Measurements from ENCODE around the gene CCDC188.

Gene CCDC188

GRCh38 chr22:20129747-20130014 lies 21.2 kb downstream of the CCDC188 start:
- Histone ChIP-seq H3K36me3 (ENCODE audit: control insufficient read depth in 4 of 4, insufficient read depth in 4 of 4, low read length in 3 of 4) (peaks cover 6 to 41% (median 27%) of the 10 kb centered on the region in 4 experiments), H3K4me1 (ENCODE audit: control extremely low read depth in 1 of 4, control insufficient read depth in 4 of 4, insufficient read depth in 4 of 4, low read length in 3 of 4) (peaks cover 0 to 30% (median 28%) of the 10 kb centered on the region in 4 experiments), H3K27ac (ENCODE audit: insufficient read depth in 1 of 2, low read depth in 1 of 2, low read length in 2 of 2, poor library complexity in 1 of 2, severe bottlenecking in 2 of 2) (no peak overlapping the region), H3K9me3 (ENCODE audit: control extremely low read depth in 1 of 5, control insufficient read depth in 4 of 5, insufficient read depth in 2 of 5, low read depth in 1 of 5, low read length in 4 of 5) (no peaks in the 10 kb centered on the region), H3K27me3 (replicated peaks in 2 of 5; ENCODE audit: control insufficient read depth in 4 of 5, insufficient read depth in 5 of 5, low read length in 4 of 5) (no peaks in the 10 kb centered on the region), H3K4me3 (ENCODE audit: control insufficient read depth in 1 of 7, extremely low read depth in 1 of 7, insufficient read depth in 4 of 7, low read depth in 2 of 7, low read length in 6 of 7) (no peak overlapping the region)
- WGBS (ENCODE audit: insufficient coverage) = 100% methylated on average over 1 of the region's 3 CpGs
- CTCF ChIA-PET = interaction anchor here (1.2 to 2.4 kb wide), 7 partner anchors 9 to 160 kb away, joined by 4 to 14 read pairs (median 5); partner anchors contain the start of gene RANBP1
- POLR2A ChIA-PET = no interaction called here
- no peak for DNase-seq

- 67% methylated on average over 17 of the region's 18 CpGs for WGBS (ENCODE audit: insufficient coverage)
- H3K9me3 ChIP-seq (ENCODE audit: control extremely low read depth in 1 of 5, control insufficient read depth in 4 of 5, insufficient read depth in 2 of 5, low read depth in 1 of 5, low read length in 4 of 5) = no peaks in the 10 kb centered on the region
- ChIA-PET CTCF (interaction anchor here (0.6 to 2.4 kb wide), 9 partner anchors 9 to 163 kb away, joined by 3 to 14 read pairs (median 5); partner anchors contain the start of gene RANBP1), POLR2A (no interaction called here)
- peaks cover 0 to 30% (median 25%) of the 10 kb centered on the region in 4 experiments for H3K4me1 ChIP-seq (ENCODE audit: control extremely low read depth in 1 of 4, control insufficient read depth in 4 of 4, insufficient read depth in 4 of 4, low read length in 3 of 4)
- peaks cover 6 to 44% (median 30%) of the 10 kb centered on the region in 4 experiments for H3K36me3 ChIP-seq (ENCODE audit: control insufficient read depth in 4 of 4, insufficient read depth in 4 of 4, low read length in 3 of 4)
- DNase-seq = peak in 2 of 3 donors; percentile 51 to 55
- no peak overlapping the region for H3K4me3 ChIP-seq (ENCODE audit: control insufficient read depth in 1 of 7, extremely low read depth in 1 of 7, insufficient read depth in 4 of 7, low read depth in 2 of 7, low read length in 6 of 7)
- H3K27me3 ChIP-seq (replicated peaks in 2 of 5; ENCODE audit: control insufficient read depth in 4 of 5, insufficient read depth in 5 of 5, low read length in 4 of 5) = no peaks in the 10 kb centered on the region
- H3K27ac ChIP-seq (ENCODE audit: insufficient read depth in 1 of 2, low read depth in 1 of 2, low read length in 2 of 2, poor library complexity in 1 of 2, severe bottlenecking in 2 of 2) = peak overlapping the region in 1 of 2 experiments; percentile 9
Measured at GRCh38 chr22:20128902-20129746, 21.7 kb downstream of the CCDC188 start.

GRCh38 chr22:20128619-20128901 lies 22.3 kb downstream of the CCDC188 start:
- peaks cover 0 to 26% (median 23%) of the 10 kb centered on the region in 4 experiments for H3K4me1 ChIP-seq (ENCODE audit: control extremely low read depth in 1 of 4, control insufficient read depth in 4 of 4, insufficient read depth in 4 of 4, low read length in 3 of 4)
- H3K36me3 ChIP-seq (ENCODE audit: control insufficient read depth in 4 of 4, insufficient read depth in 4 of 4, low read length in 3 of 4) = peaks cover 8 to 50% (median 33%) of the 10 kb centered on the region in 4 experiments
- 75% methylated on average over 2 of the region's 2 CpGs for WGBS (ENCODE audit: insufficient coverage)
- DNase-seq = no peak
- H3K4me3 ChIP-seq (ENCODE audit: control insufficient read depth in 1 of 7, extremely low read depth in 1 of 7, insufficient read depth in 4 of 7, low read depth in 2 of 7, low read length in 6 of 7) = no peak overlapping the region
- H3K9me3 ChIP-seq (ENCODE audit: control extremely low read depth in 1 of 5, control insufficient read depth in 4 of 5, insufficient read depth in 2 of 5, low read depth in 1 of 5, low read length in 4 of 5) = no peaks in the 10 kb centered on the region
- H3K27ac ChIP-seq (ENCODE audit: insufficient read depth in 1 of 2, low read depth in 1 of 2, low read length in 2 of 2, poor library complexity in 1 of 2, severe bottlenecking in 2 of 2) = peak overlapping the region in 1 of 2 experiments; percentile 9
- H3K27me3 ChIP-seq (replicated peaks in 2 of 5; ENCODE audit: control insufficient read depth in 4 of 5, insufficient read depth in 5 of 5, low read length in 4 of 5) = no peaks in the 10 kb centered on the region
- POLR2A ChIA-PET = no interaction called here
- CTCF ChIA-PET = interaction anchor here (0.7 to 2.4 kb wide), 4 partner anchors 13 to 163 kb away, joined by 3 to 14 read pairs (median 8); partner anchors contain the start of gene RANBP1

- WGBS (ENCODE audit: insufficient coverage) = 95% methylated on average over 16 of the region's 17 CpGs
- CTCF ChIA-PET = interaction anchor here (1.5 to 2.4 kb wide), 2 partner anchors 12 to 158 kb away, joined by 5 to 14 read pairs; partner anchors contain the start of gene RANBP1
Measured at GRCh38 chr22:20127869-20128618, 22.8 kb downstream of the CCDC188 start.

GRCh38 chr22:20127318-20127868 lies 23.5 kb downstream of the CCDC188 start:
- peaks cover 8 to 54% (median 36%) of the 10 kb centered on the region in 4 experiments for H3K36me3 ChIP-seq (ENCODE audit: control insufficient read depth in 4 of 4, insufficient read depth in 4 of 4, low read length in 3 of 4)
- CTCF ChIA-PET = no interaction called here

More at GRCh38 chr22:20127869-20128618, 22.8 kb downstream of the CCDC188 start:
- Histone ChIP-seq H3K27me3 (replicated peaks in 2 of 5; ENCODE audit: control insufficient read depth in 4 of 5, insufficient read depth in 5 of 5, low read length in 4 of 5) (no peaks in the 10 kb centered on the region), H3K36me3 (ENCODE audit: control insufficient read depth in 4 of 4, insufficient read depth in 4 of 4, low read length in 3 of 4) (peaks cover 8 to 53% (median 34%) of the 10 kb centered on the region in 4 experiments), H3K27ac (ENCODE audit: insufficient read depth in 1 of 2, low read depth in 1 of 2, low read length in 2 of 2, poor library complexity in 1 of 2, severe bottlenecking in 2 of 2) (peak overlapping the region in 1 of 2 experiments; percentile 40), H3K4me1 (ENCODE audit: control extremely low read depth in 1 of 4, control insufficient read depth in 4 of 4, insufficient read depth in 4 of 4, low read length in 3 of 4) (peaks cover 0 to 23% (median 20%) of the 10 kb centered on the region in 4 experiments), H3K4me3 (ENCODE audit: control insufficient read depth in 1 of 7, extremely low read depth in 1 of 7, insufficient read depth in 4 of 7, low read depth in 2 of 7, low read length in 6 of 7) (no peak overlapping the region), H3K9me3 (ENCODE audit: control extremely low read depth in 1 of 5, control insufficient read depth in 4 of 5, insufficient read depth in 2 of 5, low read depth in 1 of 5, low read length in 4 of 5) (no peaks in the 10 kb centered on the region)
- POLR2A ChIA-PET = interaction anchor here (0.6 kb wide), 1 partner anchor 142 kb away, joined by 3 read pairs; no protein-coding TSS in a partner anchor
- no peak for DNase-seq

GRCh38 chr22:20126284-20127029 lies 24.4 kb downstream of the CCDC188 start:
- H3K4me1 ChIP-seq (ENCODE audit: control extremely low read depth in 1 of 4, control insufficient read depth in 4 of 4, insufficient read depth in 4 of 4, low read length in 3 of 4) = peaks cover 0 to 12% (median 10%) of the 10 kb centered on the region in 4 experiments

More at GRCh38 chr22:20127318-20127868, 23.5 kb downstream of the CCDC188 start:
- H3K27me3 ChIP-seq (replicated peaks in 2 of 5; ENCODE audit: control insufficient read depth in 4 of 5, insufficient read depth in 5 of 5, low read length in 4 of 5) = no peaks in the 10 kb centered on the region
- H3K4me1 ChIP-seq (ENCODE audit: control extremely low read depth in 1 of 4, control insufficient read depth in 4 of 4, insufficient read depth in 4 of 4, low read length in 3 of 4) = peaks cover 0 to 16% (median 14%) of the 10 kb centered on the region in 4 experiments
- peak overlapping the region in 1 of 2 experiments; percentile 40 for H3K27ac ChIP-seq (ENCODE audit: insufficient read depth in 1 of 2, low read depth in 1 of 2, low read length in 2 of 2, poor library complexity in 1 of 2, severe bottlenecking in 2 of 2)
- no peak overlapping the region for H3K4me3 ChIP-seq (ENCODE audit: control insufficient read depth in 1 of 7, extremely low read depth in 1 of 7, insufficient read depth in 4 of 7, low read depth in 2 of 7, low read length in 6 of 7)
- no peak for DNase-seq
- POLR2A ChIA-PET = interaction anchor here (0.6 kb wide), 1 partner anchor 141 kb away, joined by 3 read pairs; no protein-coding TSS in a partner anchor
- WGBS (ENCODE audit: insufficient coverage) = 96% methylated on average over 14 of the region's 15 CpGs
- no peaks in the 10 kb centered on the region for H3K9me3 ChIP-seq (ENCODE audit: control extremely low read depth in 1 of 5, control insufficient read depth in 4 of 5, insufficient read depth in 2 of 5, low read depth in 1 of 5, low read length in 4 of 5)

More at GRCh38 chr22:20126284-20127029, 24.4 kb downstream of the CCDC188 start:
- Histone ChIP-seq H3K27me3 (replicated peaks in 2 of 5; ENCODE audit: control insufficient read depth in 4 of 5, insufficient read depth in 5 of 5, low read length in 4 of 5) (no peaks in the 10 kb centered on the region), H3K9me3 (ENCODE audit: control extremely low read depth in 1 of 5, control insufficient read depth in 4 of 5, insufficient read depth in 2 of 5, low read depth in 1 of 5, low read length in 4 of 5) (no peaks in the 10 kb centered on the region), H3K27ac (ENCODE audit: insufficient read depth in 1 of 2, low read depth in 1 of 2, low read length in 2 of 2, poor library complexity in 1 of 2, severe bottlenecking in 2 of 2) (no peak overlapping the region), H3K4me3 (ENCODE audit: control insufficient read depth in 1 of 7, extremely low read depth in 1 of 7, insufficient read depth in 4 of 7, low read depth in 2 of 7, low read length in 6 of 7) (no peak overlapping the region), H3K36me3 (ENCODE audit: control insufficient read depth in 4 of 4, insufficient read depth in 4 of 4, low read length in 3 of 4) (peaks cover 8 to 63% (median 43%) of the 10 kb centered on the region in 4 experiments)
- ChIA-PET CTCF (interaction anchor here (0.7 kb wide), 1 partner anchor 8 kb away, joined by 3 read pairs; no protein-coding TSS in a partner anchor), POLR2A (no interaction called here)
- WGBS (ENCODE audit: insufficient coverage) = 85% methylated on average over 16 of the region's 19 CpGs
- peak in 1 of 3 donors; percentile 27 for DNase-seq

Data from common myeloid progenitor, CD34-positive (primary cell).